Stimulated activated CD8-positive, alpha-beta memory T cell treated with anti-CD3 and anti-CD28 coated beads, Interleukin-2, amount 100 ng/mL, for 48 hours (primary cell): Measurements from ENCODE around the gene NIPAL4.

ENCODE experiments used
- DNase-seq, 2 donors: peaks; one replicate each; pipeline ENCODE4 v3.0.0-alpha.2; 2020; ENCODE audit warnings: low read depth in 2 of 2

The NIPAL4 gene

GRCh38 chr5:157516626-157517325 lies 56.8 kb downstream of the NIPAL4 start:
- no peak for DNase-seq

- DNase-seq: no peak
Observed at GRCh38 chr5:157518963-157519362, 59.0 kb downstream of the NIPAL4 start.

GRCh38 chr5:157519579-157520253 lies 59.7 kb downstream of the NIPAL4 start:
- no peak for DNase-seq

- DNase-seq: no peak
Observed at GRCh38 chr5:157520911-157521703, 61.1 kb downstream of the NIPAL4 start.

- DNase-seq: no peak
Observed at GRCh38 chr5:157521704-157522029, 61.7 kb downstream of the NIPAL4 start.

- no peak for DNase-seq
Observed at GRCh38 chr5:157523976-157524375, 64.0 kb downstream of the NIPAL4 start.
